ENCODE results near the gene WDR18. TPM values are rescaled to one million over a fixed set of nuclear protein-coding genes. Genes with fewer than 3 reads are reported as not detected.

The WDR18 gene
- total and polyA plus RNA-seq, 2 of the 8 experiments (the other 6 are each of a cell fraction or from before 2014, with no cell fraction given), result 87.7 to 177 TPM

DNA sequence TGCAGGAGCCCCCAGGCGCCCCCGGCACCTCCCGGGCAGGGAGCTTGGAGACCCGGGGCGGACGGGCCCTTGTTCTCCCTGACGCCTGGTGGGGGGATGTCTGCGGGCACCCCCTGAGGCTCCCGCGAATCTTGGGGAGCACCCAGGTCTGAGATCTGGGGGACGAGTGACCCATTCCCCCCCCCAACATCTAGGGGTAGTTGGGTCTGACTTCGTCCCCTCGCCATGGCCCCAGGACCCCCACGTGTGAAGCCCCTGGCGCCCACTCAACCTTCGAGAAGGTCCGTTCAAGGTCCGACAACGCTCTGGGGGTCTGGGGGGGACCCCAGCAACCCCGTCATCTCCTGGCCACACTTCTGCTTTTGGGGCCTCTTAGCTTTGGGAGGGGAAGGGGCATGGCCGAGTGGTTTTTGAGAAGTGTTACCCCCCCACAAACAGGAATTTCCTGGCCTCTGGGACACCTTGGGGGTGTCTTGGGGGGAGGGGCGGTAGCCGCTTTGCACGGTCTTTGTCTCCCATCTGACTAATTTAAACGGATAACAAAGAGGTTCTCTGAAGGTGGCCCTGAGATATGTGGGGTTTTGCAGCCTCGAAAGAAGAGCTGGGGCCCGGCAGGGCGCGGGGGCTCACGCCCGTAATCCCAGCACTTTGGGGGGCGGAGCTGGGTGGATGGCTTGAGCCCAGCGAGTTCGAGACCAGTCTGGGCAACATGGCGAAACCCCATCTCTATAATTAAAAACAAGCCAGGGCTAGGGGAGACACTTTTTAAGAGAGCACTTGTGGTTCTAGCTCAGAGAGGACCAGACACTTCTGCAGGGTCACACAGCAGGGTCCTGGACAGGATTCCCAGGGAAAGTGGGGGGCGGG is 42.9 kb downstream of the WDR18 start:
- DNase-seq (ENCODE audit: low read depth in 1 of 2, low spot score in 2 of 2), result no peak
- peak overlapping the region; percentile 63 for H3K14ac ChIP-seq (ENCODE audit: insufficient read length)
- peak overlapping the region; percentile 86 for H3K56ac ChIP-seq (replicated peaks; ENCODE audit: insufficient read length, low read depth, low read length)
- ChIA-PET POLR2A (ENCODE audit: partially characterized antibody) (interaction anchor here (0.6 to 12.8 kb wide), 58 partner anchors 9 to 443 kb away, joined by 3 to 509 read pairs (median 4); partner anchors contain the start of genes ABCA7, ARHGAP45, ATP5F1D and CIRBP), CTCF (ENCODE audit: partially characterized antibody) (interaction anchor here (1.1 to 1.8 kb wide), 7 partner anchors 32 to 239 kb away, joined by 3 to 6 read pairs (median 3); no protein-coding TSS in a partner anchor)
- no peaks in the 10 kb centered on the region for H3K79me1 ChIP-seq (ENCODE audit: low read depth, low read length)
- peak overlapping the region; percentile 80; the same call in 1 of the 2 replicates for H2BK12ac ChIP-seq (ENCODE audit: low read depth, low read length)
- H3K9ac ChIP-seq (replicated peaks in 1 of 4; ENCODE audit: extremely low read depth in 1 of 4, low read depth in 3 of 4, low read length in 3 of 4), result peak overlapping the region; percentile 89 to 99 (median 96)
- peak overlapping the region; percentile 85 to 99 (median 96) for H3K4me3 ChIP-seq (ENCODE audit: extremely low read depth in 1 of 4, insufficient read depth in 2 of 4, low read depth in 3 of 4, low read length in 4 of 4)
- H3K36me3 ChIP-seq (ENCODE audit: control insufficient read depth in 2 of 4, insufficient read depth in 4 of 4, low read length in 3 of 4), result peaks cover 4 to 12% (median 9%) of the 10 kb centered on the region in 4 experiments; a peak in 6 of 8 replicates
- no peak overlapping the region for H2AK5ac ChIP-seq (ENCODE audit: low read depth, low read length)
- peak overlapping the region; percentile 73 to 87 for H3K4me2 ChIP-seq (ENCODE audit: insufficient read depth in 1 of 2, low read depth in 2 of 2, low read length in 2 of 2)
- peaks cover 12% of the 10 kb centered on the region for H3K23me2 ChIP-seq (ENCODE audit: low read depth, low read length)
- H3K27me3 ChIP-seq (replicated peaks in 1 of 4; ENCODE audit: control insufficient read depth in 3 of 4, extremely low read depth in 1 of 4, insufficient read depth in 3 of 4, low read length in 3 of 4), result no peaks in the 10 kb centered on the region
- FAIRE-seq, result no peak
- 2% methylated on average over 35 of the region's 36 CpGs; no CpG with 5 or more reads in 1 of the 2 experiments for WGBS, 2 experiments (ENCODE audit: extremely low coverage in 1 of 2, insufficient coverage in 1 of 2, insufficient read length in 1 of 2, insufficient replicate concordance in 2 of 2, low coverage in 1 of 2, low lambda C conversion rate in 2 of 2, missing lambda C conversion rate in 1 of 2)
- H2BK15ac ChIP-seq (ENCODE audit: low read length), result peak overlapping the region; percentile 92; the same call in 1 of the 2 replicates
- H3K23ac ChIP-seq (ENCODE audit: insufficient read length), result peak overlapping the region; percentile 92
- peaks cover 8 to 10% of the 10 kb centered on the region in 2 experiments for H4K20me1 ChIP-seq (replicated peaks in 1 of 2; ENCODE audit: control insufficient read depth in 1 of 2, insufficient read depth in 2 of 2, low read length in 2 of 2)
- peak overlapping the region; percentile 83 for H3K18ac ChIP-seq (ENCODE audit: extremely low read depth, low read length)
- no peak overlapping the region for H2AFZ ChIP-seq (ENCODE audit: low read length)
- no peak overlapping the region for H2BK120ac ChIP-seq (replicated peaks; ENCODE audit: low read depth, low read length)
- peak overlapping the region; percentile 44 for H3K4ac ChIP-seq (replicated peaks; ENCODE audit: insufficient read length, low read depth, low read length)
- H3K27ac ChIP-seq (ENCODE audit: low read depth, low read length), result peak overlapping the region; percentile 94
- H2BK20ac ChIP-seq (ENCODE audit: low read length), result no peak overlapping the region
- H4K8ac ChIP-seq (ENCODE audit: extremely low read depth, insufficient read depth, low read length), result peak overlapping the region; percentile 97; the same call in 1 of the 2 replicates
- H4K5ac ChIP-seq (ENCODE audit: insufficient read length, low read depth, low read length), result no peak overlapping the region
- peaks cover 3 to 45% of the 10 kb centered on the region in 2 experiments; a peak in 3 of 4 replicates for H3K79me2 ChIP-seq (ENCODE audit: control insufficient read depth in 1 of 2, insufficient read depth in 2 of 2, low read length in 2 of 2)
- peaks cover 0 to 9% (median 4%) of the 10 kb centered on the region in 4 experiments; a peak in 5 of 7 replicates for H3K4me1 ChIP-seq (replicated peaks in 1 of 4; ENCODE audit: control insufficient read depth in 3 of 4, insufficient read depth in 4 of 4, low read length in 3 of 4)
- H4K91ac ChIP-seq (replicated peaks; ENCODE audit: insufficient read length, low read length), result no peak overlapping the region
- 0 out of 2 replicates have a peak overlapping the region, but pooled peaks have one; percentile 71 for H2BK5ac ChIP-seq (ENCODE audit: low read depth, low read length)
- no peaks in the 10 kb centered on the region for H3K9me3 ChIP-seq (ENCODE audit: insufficient read depth in 2 of 2, low read depth in 1 of 2, low read length in 1 of 2)
- TF ChIP-seq RFX5 (IDR thresholded peaks at IDR 0.05; ENCODE audit: borderline replicate concordance, low read depth, low read length) (no peak), KDM1A (IDR thresholded peaks at IDR 0.05; ENCODE audit: borderline replicate concordance, low read length) (peak; percentile 27; the same call in 1 of the 2 replicates), EZH2 (IDR thresholded peaks at IDR 0.05; ENCODE audit: low read depth, low read length, severe bottlenecking) (no peak), E2F6 (IDR thresholded peaks at IDR 0.05) (no peak), TAF7 (optimal IDR thresholded peaks at IDR 0.05; ENCODE audit: borderline replicate concordance, low read depth, low read length) (peak; percentile 24), BACH1 (IDR thresholded peaks at IDR 0.05; ENCODE audit: low read length) (no peak), MAFK (IDR thresholded peaks at IDR 0.05; ENCODE audit: low read depth, low read length) (no peak), CHD2 (IDR thresholded peaks at IDR 0.05; ENCODE audit: low read length) (no peak), BRCA1 (IDR thresholded peaks at IDR 0.05; ENCODE audit: low read depth, low read length) (no peak), ZNF274 (IDR thresholded peaks at IDR 0.05; ENCODE audit: borderline replicate concordance, extremely low read depth, low read length) (no peak)

Measured in H1 (cell line).